WI38 (cell line): ENCODE measurements around the gene UGT2B7.

Experiments
- H3K4me3 ChIP-seq: 2 replicates; pipeline ENCODE4 v1.5.1; 2011; ENCODE audit warnings: low read depth, mild to moderate bottlenecking, control low read depth, low read length
- CTCF ChIP-seq: IDR thresholded peaks from 2 replicates; pipeline ENCODE4 v1.5.1; 2012; ENCODE audit warnings: low read depth, mild to moderate bottlenecking, control low read depth, low read length

UGT2B7 gene

GRCh38 chr4:69069085-69069484 lies 27.2 kb upstream of the UGT2B7 start:
- no peak overlapping the region for H3K4me3 ChIP-seq
- no peak for TF ChIP-seq CTCF

DNA sequence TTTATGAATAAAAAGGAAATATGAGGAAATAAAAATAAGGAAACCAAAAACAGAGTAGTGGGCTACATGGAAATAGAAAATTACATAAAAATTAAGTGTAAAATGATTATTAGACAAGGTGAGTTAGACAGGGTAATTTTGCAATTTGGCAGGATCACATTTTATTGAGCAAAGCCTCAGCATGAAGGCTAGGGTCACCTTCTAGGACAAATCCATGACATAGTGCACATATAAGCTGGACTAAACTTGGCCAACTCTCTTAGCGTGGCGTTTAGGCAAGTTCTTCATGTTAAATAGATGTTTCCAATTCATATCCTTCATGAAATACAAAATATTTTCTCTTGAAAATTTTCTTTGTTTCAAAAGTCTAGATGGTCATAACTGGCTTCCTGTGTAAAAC lies 25.7 kb upstream of the UGT2B7 start:
- TF ChIP-seq CTCF: no peak
- no peak overlapping the region for H3K4me3 ChIP-seq

GRCh38 chr4:69071286-69071685 lies 25.0 kb upstream of the UGT2B7 start:
- no peak for TF ChIP-seq CTCF
- H3K4me3 ChIP-seq: no peak overlapping the region

DNA sequence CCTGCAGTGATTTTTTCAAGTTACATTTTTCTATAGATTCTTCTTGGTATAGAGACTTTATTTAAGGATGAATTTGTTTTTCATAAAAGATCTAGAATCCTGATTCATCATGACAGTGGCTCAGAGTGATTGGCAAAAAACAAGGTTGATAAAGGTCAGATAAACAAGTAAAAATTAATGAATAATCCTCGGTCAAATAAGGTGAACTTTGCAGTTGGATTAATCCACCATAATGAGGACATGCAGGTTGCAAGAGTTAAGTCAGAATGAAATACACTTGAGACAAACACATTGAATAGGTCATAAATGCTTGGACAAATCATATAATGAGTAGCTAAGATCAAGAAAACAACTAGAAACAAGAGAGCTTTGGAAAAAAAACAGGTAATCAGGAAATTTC lies 22.9 kb upstream of the UGT2B7 start:
- no peak for TF ChIP-seq CTCF
- no peak overlapping the region for H3K4me3 ChIP-seq

GRCh38 chr4:69075061-69075792 lies 21.0 kb upstream of the UGT2B7 start:
- H3K4me3 ChIP-seq: no peak overlapping the region
- TF ChIP-seq CTCF: no peak

DNA sequence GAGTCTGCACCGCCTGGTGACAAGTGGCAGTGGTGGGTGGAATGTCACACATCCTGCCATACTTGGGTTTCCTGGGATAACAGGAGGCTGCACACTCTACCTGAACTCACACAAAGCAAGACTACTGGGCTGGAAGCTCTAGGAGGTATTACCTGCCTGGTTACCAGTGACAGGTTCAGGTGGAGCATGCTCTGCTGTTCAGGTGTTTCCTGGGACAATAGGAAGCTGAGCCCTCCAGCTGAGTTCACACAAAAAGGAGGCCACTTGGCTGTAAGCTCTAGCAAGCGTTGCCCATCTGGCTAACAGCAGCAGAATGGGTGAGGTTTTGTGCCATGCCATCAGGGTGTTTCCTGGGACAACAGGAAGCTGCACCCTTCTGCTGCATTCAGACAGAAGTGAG lies 17.4 kb upstream of the UGT2B7 start:
- H3K4me3 ChIP-seq: no peak overlapping the region
- TF ChIP-seq CTCF: no peak

GRCh38 chr4:69088473-69088872 lies 7.8 kb upstream of the UGT2B7 start:
- no peak for TF ChIP-seq CTCF
- H3K4me3 ChIP-seq: no peak overlapping the region
